ENCODE data around the gene MNT.

- TF ChIP-seq POLR2AphosphoS5 (IDR thresholded peaks at IDR 0.05) (no peak), EZH2 (IDR thresholded peaks at IDR 0.05; ENCODE audit: borderline replicate concordance, insufficient read depth, low read length, poor library complexity, severe bottlenecking) (no peak), CTCF (IDR thresholded peaks at IDR 0.05; ENCODE audit: poor library complexity, severe bottlenecking) (no peak), RAD21 (conservative IDR thresholded peaks at IDR 0.05) (no peak)
Observed at GRCh38 chr17:2450016-2450650, 49.3 kb upstream of the MNT start.

Measured in neural cell (in vitro differentiated cells).